Mesothelial cell of epicardium (in vitro differentiated cells): ENCODE measurements around the gene VSTM2L. TPM values are rescaled to one million over a fixed set of nuclear protein-coding genes. Genes with fewer than 3 reads are reported as not detected.

ENCODE experiments used
- DNase-seq, 2 experiments: peaks; one replicate each; pipeline ENCODE4 v3.0.0; 2021; ENCODE audit warnings: low spot score in 2 of 2; ENCODE audit not compliant: unreplicated experiment in 2 of 2
- H3K27ac Mint-ChIP-seq: 2 replicates; pipeline ENCODE4 v1.8.0; 2021; ENCODE audit warnings: mixed read lengths
- H3K27me3 Mint-ChIP-seq: 2 replicates; pipeline ENCODE4 v1.8.0; 2021; ENCODE audit warnings: low read depth, mixed read lengths
- H3K36me3 Mint-ChIP-seq: 2 replicates; pipeline ENCODE4 v1.8.0; 2021; ENCODE audit warnings: mixed read lengths
- H3K4me1 Mint-ChIP-seq: 2 replicates; pipeline ENCODE4 v1.8.0; 2021; ENCODE audit warnings: mixed read lengths
- H3K4me3 Mint-ChIP-seq: 2 replicates; pipeline ENCODE4 v1.8.0; 2021; ENCODE audit warnings: mild to moderate bottlenecking, moderate library complexity, mixed read lengths
- H3K9me3 Mint-ChIP-seq: 2 replicates; pipeline ENCODE4 v1.8.0; 2021; ENCODE audit warnings: mixed read lengths
- total RNA-seq: library from RNA; stranded (reverse); gene quantifications from 3 replicates; pipeline ENCODE4 v1.2.1, GENCODE V29; 2021
- TF ChIP-seq, protein P1 (sequence below): fragments of 200-600 bp; sonication (generic); IDR thresholded peaks from one replicate; pipeline ENCODE4 v1.5.0; 2021; ENCODE audit warnings: antibody characterized with exemption; ENCODE audit not compliant: unreplicated experiment

VSTM2L gene
- total RNA-seq, 1 donor from 2014 or later = 31.9 TPM

DNA sequence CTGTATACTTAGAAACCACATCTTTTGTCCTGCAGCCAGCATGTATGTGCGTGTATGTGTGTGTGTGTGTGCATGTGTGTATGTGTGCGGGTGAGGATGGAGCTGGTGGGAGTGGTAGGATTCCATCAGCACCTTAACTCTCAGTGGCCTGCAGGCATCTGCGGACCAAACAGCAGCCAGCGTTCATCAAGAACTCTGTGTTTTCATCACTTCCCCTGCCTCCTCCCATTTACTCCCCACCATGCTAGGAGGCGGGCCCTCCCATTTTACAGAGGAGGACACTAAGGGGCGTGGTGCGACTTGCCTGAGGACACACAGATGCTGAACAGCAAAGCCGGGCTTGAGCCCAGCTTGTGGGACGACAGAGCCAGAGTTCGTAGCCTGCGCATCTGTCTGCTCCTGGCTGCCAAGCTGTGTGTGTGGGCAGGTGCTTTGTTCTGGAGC, 8.9 kb downstream of the VSTM2L start:
- H3K4me1 Mint-ChIP-seq = peaks cover 70% of the 10 kb centered on the region
- peak overlapping the region; percentile 82 for H3K27ac Mint-ChIP-seq

GRCh38 chr20:37912874-37913273, 9.9 kb downstream of the VSTM2L start:
- Mint-ChIP-seq H3K4me3 (no peak overlapping the region), H3K36me3 (no peaks in the 10 kb centered on the region), H3K27ac (peak overlapping the region; percentile 35), H3K27me3 (peaks cover 18% of the 10 kb centered on the region), H3K4me1 (peaks cover 67% of the 10 kb centered on the region), H3K9me3 (no peaks in the 10 kb centered on the region)
- no peak for DNase-seq
- TF ChIP-seq, protein P1, sequence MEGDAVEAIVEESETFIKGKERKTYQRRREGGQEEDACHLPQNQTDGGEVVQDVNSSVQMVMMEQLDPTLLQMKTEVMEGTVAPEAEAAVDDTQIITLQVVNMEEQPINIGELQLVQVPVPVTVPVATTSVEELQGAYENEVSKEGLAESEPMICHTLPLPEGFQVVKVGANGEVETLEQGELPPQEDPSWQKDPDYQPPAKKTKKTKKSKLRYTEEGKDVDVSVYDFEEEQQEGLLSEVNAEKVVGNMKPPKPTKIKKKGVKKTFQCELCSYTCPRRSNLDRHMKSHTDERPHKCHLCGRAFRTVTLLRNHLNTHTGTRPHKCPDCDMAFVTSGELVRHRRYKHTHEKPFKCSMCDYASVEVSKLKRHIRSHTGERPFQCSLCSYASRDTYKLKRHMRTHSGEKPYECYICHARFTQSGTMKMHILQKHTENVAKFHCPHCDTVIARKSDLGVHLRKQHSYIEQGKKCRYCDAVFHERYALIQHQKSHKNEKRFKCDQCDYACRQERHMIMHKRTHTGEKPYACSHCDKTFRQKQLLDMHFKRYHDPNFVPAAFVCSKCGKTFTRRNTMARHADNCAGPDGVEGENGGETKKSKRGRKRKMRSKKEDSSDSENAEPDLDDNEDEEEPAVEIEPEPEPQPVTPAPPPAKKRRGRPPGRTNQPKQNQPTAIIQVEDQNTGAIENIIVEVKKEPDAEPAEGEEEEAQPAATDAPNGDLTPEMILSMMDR = no peak

More for the DNA sequence above, 8.9 kb downstream of the VSTM2L start:
- Mint-ChIP-seq H3K36me3 (no peaks in the 10 kb centered on the region), H3K4me3 (peak overlapping the region; percentile 33), H3K27me3 (peaks cover 21% of the 10 kb centered on the region), H3K9me3 (no peaks in the 10 kb centered on the region)
- TF ChIP-seq, protein P1 = no peak
- DNase-seq = peak in 1 of 2 experiments; percentile 58

- Mint-ChIP-seq H3K36me3 (no peaks in the 10 kb centered on the region), H3K4me1 (peaks cover 65% of the 10 kb centered on the region), H3K27me3 (peaks cover 17% of the 10 kb centered on the region), H3K4me3 (peak overlapping the region; percentile 74), H3K27ac (peak overlapping the region; percentile 36), H3K9me3 (no peaks in the 10 kb centered on the region)
- TF ChIP-seq, protein P1 = no peak
- DNase-seq = no peak
Measured at GRCh38 chr20:37913567-37914366, 10.8 kb downstream of the VSTM2L start.

GRCh38 chr20:37914367-37914671, 11.4 kb downstream of the VSTM2L start:
- Mint-ChIP-seq H3K27ac (peak overlapping the region; percentile 93), H3K9me3 (no peaks in the 10 kb centered on the region), H3K36me3 (no peaks in the 10 kb centered on the region), H3K4me1 (peaks cover 65% of the 10 kb centered on the region), H3K27me3 (peaks cover 12% of the 10 kb centered on the region), H3K4me3 (peak overlapping the region; percentile 74)
- no peak for DNase-seq
- TF ChIP-seq, protein P1 = no peak

GRCh38 chr20:37914672-37915433, 11.9 kb downstream of the VSTM2L start:
- Mint-ChIP-seq H3K27me3 (peaks cover 11% of the 10 kb centered on the region), H3K9me3 (no peaks in the 10 kb centered on the region), H3K27ac (peak overlapping the region; percentile 93), H3K36me3 (no peaks in the 10 kb centered on the region), H3K4me1 (peaks cover 70% of the 10 kb centered on the region), H3K4me3 (peak overlapping the region; percentile 74)
- TF ChIP-seq, protein P1 = no peak
- DNase-seq = peak in 1 of 2 experiments; percentile 60
